Upper lobe of left lung (tissue), 6 donors: Measurements from ENCODE around the gene PPHLN1. TPM values are rescaled to one million over a fixed set of nuclear protein-coding genes. Genes with fewer than 3 reads are reported as not detected.

ENCODE experiments used
- ATAC-seq, 2 donors: fragments of 200-7000 bp; cut with Tn5 transposase; one replicate each; pipeline ENCODE4 v1.9.1; 2022; ENCODE audit warnings: mild to moderate bottlenecking in 2 of 2, moderate library complexity in 2 of 2; ENCODE audit not compliant: low FRiP score in 2 of 2
- DNase-seq, 2 donors: peaks; one replicate each; pipeline ENCODE4 v3.0.0-alpha.2; 2019 to 2020
- H3K27ac ChIP-seq, 4 donors: fragments of 200-600 bp; sonication (generic); one replicate each; pipeline ENCODE4 v1.5.1; 2016 to 2019
- H3K27me3 ChIP-seq, 4 donors: fragments of 200-600 bp; sonication (generic); one replicate each; pipeline ENCODE4 v1.5.1; 2017 to 2019
- H3K36me3 ChIP-seq, 4 donors: fragments of 200-600 bp; sonication (generic); one replicate each; pipeline ENCODE4 v1.5.1; 2016 to 2019
- H3K4me1 ChIP-seq, 4 donors: fragments of 200-600 bp; sonication (generic); one replicate each; pipeline ENCODE4 v1.5.1; 2018 to 2019
- H3K4me3 ChIP-seq, 4 donors: fragments of 200-600 bp; sonication (generic); one replicate each; pipeline ENCODE4 v1.5.1; 2017 to 2019; ENCODE audit warnings: mild to moderate bottlenecking in 2 of 4, moderate library complexity in 1 of 4
- H3K9me3 ChIP-seq, 4 donors: fragments of 200-600 bp; sonication (generic); one replicate each; pipeline ENCODE4 v1.5.1; 2018 to 2019
- EP300 ChIP-seq, 4 donors: sonication (generic); formaldehyde crosslinking; IDR thresholded peaks; one replicate each; pipeline ENCODE4 v1.5.1; 2017; ENCODE audit warnings: antibody characterized with exemption in 4 of 4, control low read depth in 2 of 4
- POLR2A ChIP-seq, 4 donors: fragments of 450-650 bp; IDR thresholded peaks; one replicate each; pipeline ENCODE4 v1.5.1; 2016 to 2017; ENCODE audit warnings: antibody characterized with exemption in 4 of 4, mild to moderate bottlenecking in 2 of 4
- POLR2AphosphoS5 ChIP-seq, 2 donors: sonication (generic); formaldehyde crosslinking; IDR thresholded peaks; one replicate each; pipeline ENCODE4 v1.5.1; 2017; ENCODE audit warnings: antibody characterized with exemption in 2 of 2
- WGBS, 2 donors: methylation state at CpG; one replicate each; pipeline ENCODE4 v1.1.5; 2017 to 2018; 5-methylcytosine and 5-hydroxymethylcytosine counted together
- small RNA-seq, 4 donors: library from RNA; depleted of rRNA; stranded (forward); fragments of <200 nt; gene quantifications; one replicate each; pipeline ENCODE3, GENCODE V24; 2016
- total RNA-seq, 6 donors: library from RNA; depleted of rRNA in 4 of 6; stranded (reverse); fragments of >200 nt in 4 of 6; gene quantifications; one replicate each; pipeline versions ENCODE4 v1.1.0 to v1.2.1, GENCODE V29; 2016 to 2021
- TF ChIP-seq, protein P1 (sequence below), 6 experiments: fragments of 450-650 bp in 4 of 6; fragments of 200-600 bp in 2 of 6; sonication (generic) in 2 of 6; IDR thresholded peaks; one replicate each; pipeline ENCODE4 v1.5.1; 2016 to 2019; ENCODE audit warnings: antibody characterized with exemption in 6 of 6
- donor health status: DM: no; HTN: no; CAD: no; lungs with moderate emphysema.
- donor health status: DM: no; HTN: yes; CAD: no; lungs with severe emphysema.

Gene PPHLN1
- total RNA-seq, 6 donors from 2014 or later, result 24.5 to 69.1 (median 46.7) TPM

- Histone ChIP-seq H3K27me3 (peaks cover 0 to 13% (median 3%) of the 10 kb centered on the region in 4 donors), H3K27ac (no peak overlapping the region), H3K9me3 (no peaks in the 10 kb centered on the region), H3K4me3 (no peak overlapping the region), H3K36me3 (no peaks in the 10 kb centered on the region), H3K4me1 (peaks cover 10 to 38% (median 24%) of the 10 kb centered on the region in 4 donors)
- TF ChIP-seq POLR2A (IDR thresholded peaks at IDR 0.05), result no peak
- DNase-seq, result no peak
- ATAC-seq, result no peak
- 79 to 83% methylated on average over 3 of the region's 3 CpGs for WGBS, 2 donors
Measured at GRCh38 chr12:42485823-42486222, 159.9 kb downstream of the PPHLN1 start.

DNA sequence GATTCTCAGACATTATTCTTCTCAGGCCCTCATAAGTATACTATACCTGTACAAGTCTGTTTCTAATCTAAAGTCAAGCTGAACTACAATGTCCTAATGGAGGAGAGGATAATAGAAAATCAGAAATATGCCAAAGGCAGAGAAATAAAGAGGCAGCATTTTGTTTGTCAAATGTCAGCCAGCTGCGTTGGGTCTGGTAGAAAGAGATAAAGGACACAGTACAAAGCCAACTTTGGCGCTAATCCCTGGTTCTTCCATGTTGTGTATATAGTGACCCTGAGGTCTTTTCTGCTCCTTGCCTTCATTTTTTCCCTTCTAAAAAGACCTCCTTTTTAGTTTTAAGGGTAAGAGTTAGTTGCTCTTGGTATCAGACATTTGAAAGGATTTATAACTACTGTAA is 160.4 kb downstream of the PPHLN1 start:
- no peak for ATAC-seq
- H3K9me3 ChIP-seq, result no peaks in the 10 kb centered on the region
- H3K4me1 ChIP-seq, result peaks cover 10 to 32% (median 20%) of the 10 kb centered on the region in 4 donors
- no peak for DNase-seq
- 66 to 73% methylated on average over 2 of the region's 2 CpGs for WGBS, 2 donors
- TF ChIP-seq POLR2AphosphoS5 (IDR thresholded peaks at IDR 0.05), result no peak
- no peak overlapping the region for H3K27ac ChIP-seq
- no peaks in the 10 kb centered on the region for H3K36me3 ChIP-seq
- peaks cover 0 to 13% (median 3%) of the 10 kb centered on the region in 4 donors for H3K27me3 ChIP-seq
- H3K4me3 ChIP-seq, result no peak overlapping the region

GRCh38 chr12:42490261-42490842 is 164.4 kb downstream of the PPHLN1 start:
- no peak overlapping the region for H3K4me3 ChIP-seq
- WGBS, 2 donors, result 93 to 94% methylated on average over 5 of the region's 5 CpGs
- DNase-seq (no peak), ATAC-seq (no peak)
- no peak overlapping the region for H3K27ac ChIP-seq
- H3K9me3 ChIP-seq, result no peaks in the 10 kb centered on the region
- no peaks in the 10 kb centered on the region for H3K27me3 ChIP-seq
- TF ChIP-seq EP300 (IDR thresholded peaks at IDR 0.05), result no peak
- TF ChIP-seq POLR2AphosphoS5 (IDR thresholded peaks at IDR 0.05), result no peak
- TF ChIP-seq, protein P1, sequence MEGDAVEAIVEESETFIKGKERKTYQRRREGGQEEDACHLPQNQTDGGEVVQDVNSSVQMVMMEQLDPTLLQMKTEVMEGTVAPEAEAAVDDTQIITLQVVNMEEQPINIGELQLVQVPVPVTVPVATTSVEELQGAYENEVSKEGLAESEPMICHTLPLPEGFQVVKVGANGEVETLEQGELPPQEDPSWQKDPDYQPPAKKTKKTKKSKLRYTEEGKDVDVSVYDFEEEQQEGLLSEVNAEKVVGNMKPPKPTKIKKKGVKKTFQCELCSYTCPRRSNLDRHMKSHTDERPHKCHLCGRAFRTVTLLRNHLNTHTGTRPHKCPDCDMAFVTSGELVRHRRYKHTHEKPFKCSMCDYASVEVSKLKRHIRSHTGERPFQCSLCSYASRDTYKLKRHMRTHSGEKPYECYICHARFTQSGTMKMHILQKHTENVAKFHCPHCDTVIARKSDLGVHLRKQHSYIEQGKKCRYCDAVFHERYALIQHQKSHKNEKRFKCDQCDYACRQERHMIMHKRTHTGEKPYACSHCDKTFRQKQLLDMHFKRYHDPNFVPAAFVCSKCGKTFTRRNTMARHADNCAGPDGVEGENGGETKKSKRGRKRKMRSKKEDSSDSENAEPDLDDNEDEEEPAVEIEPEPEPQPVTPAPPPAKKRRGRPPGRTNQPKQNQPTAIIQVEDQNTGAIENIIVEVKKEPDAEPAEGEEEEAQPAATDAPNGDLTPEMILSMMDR (IDR thresholded peaks at IDR 0.05), result no peak
- TF ChIP-seq POLR2A (IDR thresholded peaks at IDR 0.05), result no peak
- H3K4me1 ChIP-seq, result peaks cover 0 to 8% (median under 1%) of the 10 kb centered on the region in 4 donors
- H3K36me3 ChIP-seq, result no peaks in the 10 kb centered on the region

Small RNAs within 50 kb of the gene (small RNA-seq; reads per million reads assigned to genes)
- gene MIR7851 (0 reads per million in 4 donors), gene RF00019 (0 reads per million in 4 donors), gene RF00090 (0 reads per million in 4 donors), gene RNU6-249P (0 reads per million in 4 donors)

Other genes with a start within 250 kb of the PPHLN1 start
- gene GXYLT1, start 181.3 kb upstream of the PPHLN1 start, total RNA-seq, result 10 to 100 TPM; 11.3 to 24.6 (median 12.3) TPM
- 10 to 100 TPM; 11.7 to 44.0 (median 29.8) TPM for gene YAF2, start 87.9 kb upstream of the PPHLN1 start, total RNA-seq
- gene ZCRB1, start 73 bp upstream of the PPHLN1 start, total RNA-seq, result 10 to 100 TPM; 18.5 to 46.8 (median 36.8) TPM